Hepatic stellate cell (primary cell): Measurements from ENCODE around the gene GRIA4.

Experiments used
- DNase-seq: peaks from one replicate; pipeline ENCODE4 v3.0.0; 2011; ENCODE audit warnings: low spot score

The GRIA4 gene

GRCh38 chr11:105639527-105639926 lies 29.7 kb downstream of the GRIA4 start:
- DNase-seq = no peak

GRCh38 chr11:105641433-105641832 lies 31.6 kb downstream of the GRIA4 start:
- no peak for DNase-seq

GRCh38 chr11:105642870-105643269 lies 33.0 kb downstream of the GRIA4 start:
- DNase-seq = no peak

- DNase-seq = no peak
Measured at GRCh38 chr11:105644839-105645573, 35.1 kb downstream of the GRIA4 start.

GRCh38 chr11:105647780-105648179 lies 37.9 kb downstream of the GRIA4 start:
- DNase-seq = no peak

- DNase-seq = no peak
Measured at GRCh38 chr11:105648762-105649161, 38.9 kb downstream of the GRIA4 start.

- DNase-seq = no peak
Measured at GRCh38 chr11:105665281-105665680, 55.4 kb downstream of the GRIA4 start.

GRCh38 chr11:105667441-105667840 lies 57.6 kb downstream of the GRIA4 start:
- DNase-seq = no peak

GRCh38 chr11:105670811-105671210 lies 60.9 kb downstream of the GRIA4 start:
- DNase-seq = no peak

- DNase-seq = no peak
Measured at GRCh38 chr11:105673089-105673488, 63.2 kb downstream of the GRIA4 start.

GRCh38 chr11:105689631-105690030 lies 79.8 kb downstream of the GRIA4 start:
- DNase-seq = no peak

- no peak for DNase-seq
Measured at GRCh38 chr11:105690467-105690866, 80.6 kb downstream of the GRIA4 start.

- no peak for DNase-seq
Measured at GRCh38 chr11:105693075-105693759, 83.3 kb downstream of the GRIA4 start.

GRCh38 chr11:105696000-105696399 lies 86.1 kb downstream of the GRIA4 start:
- DNase-seq = no peak

- no peak for DNase-seq
Measured at GRCh38 chr11:105697291-105697690, 87.4 kb downstream of the GRIA4 start.

- no peak for DNase-seq
Measured at GRCh38 chr11:105699203-105699602, 89.3 kb downstream of the GRIA4 start.

GRCh38 chr11:105700271-105700670 lies 90.4 kb downstream of the GRIA4 start:
- DNase-seq = no peak

GRCh38 chr11:105701098-105701497 lies 91.2 kb downstream of the GRIA4 start:
- no peak for DNase-seq

- no peak for DNase-seq
Measured at GRCh38 chr11:105705786-105706530, 96.1 kb downstream of the GRIA4 start.

GRCh38 chr11:105713106-105713505 lies 103.2 kb downstream of the GRIA4 start:
- no peak for DNase-seq

GRCh38 chr11:105713696-105714095 lies 103.8 kb downstream of the GRIA4 start:
- DNase-seq = no peak

- DNase-seq = no peak
Measured at GRCh38 chr11:105718641-105719040, 108.8 kb downstream of the GRIA4 start.
